ENCODE data around the gene LRP1B. TPM values are rescaled to one million over a fixed set of nuclear protein-coding genes. Genes with fewer than 3 reads are reported as not detected.

The LRP1B gene
- total and polyA plus RNA-seq, 4 donors: 0.01 to 0.84 (median 0.17) TPM

- no peak overlapping the region for H3K4me3 ChIP-seq (ENCODE audit: low read depth in 1 of 3, low read length in 3 of 3)
- no peak overlapping the region for H3K9ac ChIP-seq (ENCODE audit: low read depth in 1 of 2, low read length in 2 of 2)
- no peak for TF ChIP-seq MAX (IDR thresholded peaks at IDR 0.05)
- no peak for TF ChIP-seq NR2F2 (IDR thresholded peaks at IDR 0.05)
- no peak for TF ChIP-seq ZBTB33 (IDR thresholded peaks at IDR 0.05)
- no peak for TF ChIP-seq EGR1 (IDR thresholded peaks at IDR 0.05; ENCODE audit: low read depth in 2 of 2)
- TF ChIP-seq GABPA (IDR thresholded peaks at IDR 0.05 in 1 of 2, conservative IDR thresholded peaks at IDR 0.05 in 1 of 2): no peak
- TF ChIP-seq REST (IDR thresholded peaks at IDR 0.05): no peak
- TF ChIP-seq JUND (IDR thresholded peaks at IDR 0.05): no peak
- no peak for TF ChIP-seq SP1 (IDR thresholded peaks at IDR 0.05)
- no peak for TF ChIP-seq CTCF (IDR thresholded peaks at IDR 0.05; ENCODE audit: low read depth, low read length, missing input control)
- no peak for TF ChIP-seq FOXA1 (IDR thresholded peaks at IDR 0.05)
- no peak for TF ChIP-seq TAF1 (conservative IDR thresholded peaks at IDR 0.05)
- TF ChIP-seq HNF4G (IDR thresholded peaks at IDR 0.05): no peak
- no peak for DNase-seq (ENCODE audit: low spot score)
- H3K36me3 ChIP-seq (ENCODE audit: control insufficient read depth in 4 of 4, insufficient read depth in 3 of 4, low read depth in 1 of 4, low read length in 3 of 4): no peaks in the 10 kb centered on the region
- WGBS: 62% methylated on average over 3 of the region's 3 CpGs
- H3K9me3 ChIP-seq (ENCODE audit: control insufficient read depth in 4 of 4, low read length in 3 of 4): no peaks in the 10 kb centered on the region
- H3K27ac ChIP-seq (ENCODE audit: low read depth in 1 of 2, low read length in 2 of 2): no peak overlapping the region
- no peaks in the 10 kb centered on the region for H3K27me3 ChIP-seq (ENCODE audit: control insufficient read depth in 4 of 4, insufficient read depth in 4 of 4, low read length in 3 of 4)
- no peaks in the 10 kb centered on the region for H3K4me1 ChIP-seq (ENCODE audit: control insufficient read depth in 4 of 4, insufficient read depth in 4 of 4, low read length in 3 of 4)
Measured at GRCh38 chr2:141524777-141525176, 606.0 kb downstream of the LRP1B start.

GRCh38 chr2:141523199-141523598, 607.6 kb downstream of the LRP1B start:
- Histone ChIP-seq H3K4me3 (ENCODE audit: low read depth in 1 of 3, low read length in 3 of 3) (no peak overlapping the region), H3K27ac (ENCODE audit: low read depth in 1 of 2, low read length in 2 of 2) (no peak overlapping the region), H3K27me3 (ENCODE audit: control insufficient read depth in 4 of 4, insufficient read depth in 4 of 4, low read length in 3 of 4) (no peaks in the 10 kb centered on the region), H3K9ac (ENCODE audit: low read depth in 1 of 2, low read length in 2 of 2) (no peak overlapping the region), H3K4me1 (ENCODE audit: control insufficient read depth in 4 of 4, insufficient read depth in 4 of 4, low read length in 3 of 4) (no peaks in the 10 kb centered on the region), H3K36me3 (ENCODE audit: control insufficient read depth in 4 of 4, insufficient read depth in 3 of 4, low read depth in 1 of 4, low read length in 3 of 4) (no peaks in the 10 kb centered on the region), H3K9me3 (ENCODE audit: control insufficient read depth in 4 of 4, low read length in 3 of 4) (no peaks in the 10 kb centered on the region)
- TF ChIP-seq FOXA2 (IDR thresholded peaks at IDR 0.05) (no peak), ZBTB33 (IDR thresholded peaks at IDR 0.05) (no peak), CTCF (IDR thresholded peaks at IDR 0.05; ENCODE audit: low read depth, low read length, missing input control) (no peak), FOXA1 (IDR thresholded peaks at IDR 0.05) (no peak), GABPA (IDR thresholded peaks at IDR 0.05 in 1 of 2, conservative IDR thresholded peaks at IDR 0.05 in 1 of 2) (no peak), YY1 (IDR thresholded peaks at IDR 0.05) (no peak), NR2F2 (IDR thresholded peaks at IDR 0.05) (no peak)
- no peak for DNase-seq (ENCODE audit: low spot score)
